HG03354 (cell line): ENCODE measurements around the gene PCDH17.

Experiments used
- ATAC-seq: cut with Tn5 transposase; IDR thresholded peaks from one replicate; pipeline ENCODE4 v1.9.1; 2021; ENCODE audit warnings: mild to moderate bottlenecking; ENCODE audit not compliant: unreplicated experiment, poor library complexity, severe bottlenecking

PCDH17 gene

GRCh38 chr13:57716295-57716694, 84.8 kb downstream of the PCDH17 start:
- no peak for ATAC-seq

GRCh38 chr13:57724486-57725272, 93.1 kb downstream of the PCDH17 start:
- no peak for ATAC-seq

- ATAC-seq = no peak
Measured at GRCh38 chr13:57725480-57725879, 93.9 kb downstream of the PCDH17 start.

- no peak for ATAC-seq
Measured at GRCh38 chr13:57726981-57727380, 95.4 kb downstream of the PCDH17 start.

- no peak for ATAC-seq
Measured at GRCh38 chr13:57734306-57734705, 102.8 kb downstream of the PCDH17 start.

GRCh38 chr13:57739089-57739488, 107.5 kb downstream of the PCDH17 start:
- ATAC-seq = no peak

GRCh38 chr13:57739543-57740190, 108.1 kb downstream of the PCDH17 start:
- no peak for ATAC-seq

- ATAC-seq = no peak
Measured at GRCh38 chr13:57740719-57741118, 109.2 kb downstream of the PCDH17 start.

- no peak for ATAC-seq
Measured at GRCh38 chr13:57748096-57748495, 116.6 kb downstream of the PCDH17 start.

- no peak for ATAC-seq
Measured at GRCh38 chr13:57760951-57761350, 129.4 kb downstream of the PCDH17 start.

- no peak for ATAC-seq
Measured at GRCh38 chr13:57763689-57764088, 132.1 kb downstream of the PCDH17 start.
